SJCRH30 (cell line): ENCODE results near the gene ZNF467. TPM values are rescaled to one million over a fixed set of nuclear protein-coding genes. Genes with fewer than 3 reads are reported as not detected.

Experiments used
- DNase-seq, 2 experiments: peaks; one replicate each; pipeline ENCODE4 v3.0.0-alpha.2; 2015 to 2020
- H3K27ac ChIP-seq: fragments of 250-450 bp; sonication (Bioruptor Pico); 2 replicates; pipeline ENCODE4 v1.5.1; 2020; ENCODE audit warnings: mild to moderate bottlenecking, moderate library complexity
- H3K27me3 ChIP-seq: fragments of 250-450 bp; sonication (Bioruptor Pico); 2 replicates; pipeline ENCODE4 v1.5.1; 2020; ENCODE audit warnings: mild to moderate bottlenecking, moderate library complexity
- H3K36me3 ChIP-seq: fragments of 250-450 bp; sonication (Bioruptor Pico); 2 replicates; pipeline ENCODE4 v1.5.1; 2020; ENCODE audit warnings: mild to moderate bottlenecking, moderate library complexity
- H3K4me1 ChIP-seq: fragments of 250-450 bp; sonication (Bioruptor Pico); 2 replicates; pipeline ENCODE4 v1.5.1; 2020; ENCODE audit warnings: mild to moderate bottlenecking, moderate library complexity
- H3K4me3 ChIP-seq: fragments of 250-450 bp; sonication (Bioruptor Pico); 2 replicates; pipeline ENCODE4 v1.5.1; 2020; ENCODE audit warnings: mild to moderate bottlenecking, moderate library complexity
- H3K9me3 ChIP-seq: fragments of 250-450 bp; sonication (Bioruptor Pico); replicated peaks from 2 replicates; pipeline ENCODE4 v1.5.1; 2020; ENCODE audit warnings: mild to moderate bottlenecking, moderate library complexity
- total RNA-seq: library from RNA; depleted of rRNA; stranded (reverse); fragments of >200 nt; shearing (Covaris generic); gene quantifications from 2 replicates; pipeline ENCODE4 v1.2.3, GENCODE V29; 2014

ZNF467 gene
- total RNA-seq, 1 experiment from 2014 or later: not detected

GRCh38 chr7:149762610-149763009 lies 10.8 kb downstream of the ZNF467 start:
- Histone ChIP-seq H3K9me3 (no peaks in the 10 kb centered on the region), H3K36me3 (no peaks in the 10 kb centered on the region)
- DNase-seq: no peak

GRCh38 chr7:149762089-149762488 lies 11.3 kb downstream of the ZNF467 start:
- peaks cover 18% of the 10 kb centered on the region; the same call in 1 of the 2 replicates for H3K27me3 ChIP-seq
- H3K36me3 ChIP-seq: no peaks in the 10 kb centered on the region
- H3K27ac ChIP-seq: no peak overlapping the region
- no peaks in the 10 kb centered on the region for H3K9me3 ChIP-seq
- DNase-seq: no peak
- H3K4me3 ChIP-seq: no peak overlapping the region
- H3K4me1 ChIP-seq: no peaks in the 10 kb centered on the region

More at GRCh38 chr7:149762610-149763009, 10.8 kb downstream of the ZNF467 start:
- Histone ChIP-seq H3K4me1 (no peaks in the 10 kb centered on the region), H3K27me3 (peaks cover 18% of the 10 kb centered on the region; the same call in 1 of the 2 replicates), H3K4me3 (no peak overlapping the region), H3K27ac (no peak overlapping the region)

GRCh38 chr7:149761307-149761706 lies 12.1 kb downstream of the ZNF467 start:
- Histone ChIP-seq H3K27me3 (peaks cover 12% of the 10 kb centered on the region; the same call in 1 of the 2 replicates), H3K4me3 (no peak overlapping the region), H3K9me3 (no peaks in the 10 kb centered on the region), H3K4me1 (no peaks in the 10 kb centered on the region), H3K36me3 (no peaks in the 10 kb centered on the region), H3K27ac (no peak overlapping the region)
- no peak for DNase-seq

- Histone ChIP-seq H3K27me3 (peaks cover 11% of the 10 kb centered on the region; the same call in 1 of the 2 replicates), H3K4me1 (no peaks in the 10 kb centered on the region), H3K36me3 (no peaks in the 10 kb centered on the region), H3K4me3 (no peak overlapping the region), H3K9me3 (no peaks in the 10 kb centered on the region), H3K27ac (no peak overlapping the region)
- no peak for DNase-seq
These were observed 12.8 kb downstream of the ZNF467 start for GRCh38 chr7:149760538-149760937.

GRCh38 chr7:149759093-149759860 lies 14.1 kb downstream of the ZNF467 start:
- Histone ChIP-seq H3K27ac (no peak overlapping the region), H3K36me3 (no peaks in the 10 kb centered on the region), H3K9me3 (no peaks in the 10 kb centered on the region), H3K27me3 (peaks cover 11% of the 10 kb centered on the region; the same call in 1 of the 2 replicates), H3K4me3 (no peak overlapping the region), H3K4me1 (no peaks in the 10 kb centered on the region)
- no peak for DNase-seq

GRCh38 chr7:149753375-149754233 lies 19.8 kb downstream of the ZNF467 start:
- Histone ChIP-seq H3K4me3 (no peak overlapping the region), H3K36me3 (no peaks in the 10 kb centered on the region), H3K27me3 (no peaks in the 10 kb centered on the region), H3K9me3 (no peaks in the 10 kb centered on the region), H3K27ac (no peak overlapping the region), H3K4me1 (no peaks in the 10 kb centered on the region)
- peak; percentile 45 to 65 for DNase-seq

- Histone ChIP-seq H3K27me3 (no peaks in the 10 kb centered on the region), H3K9me3 (no peaks in the 10 kb centered on the region), H3K4me3 (no peak overlapping the region), H3K36me3 (no peaks in the 10 kb centered on the region), H3K4me1 (no peaks in the 10 kb centered on the region), H3K27ac (no peak overlapping the region)
- DNase-seq: no peak
These were observed 20.7 kb downstream of the ZNF467 start for GRCh38 chr7:149752646-149753045.

GRCh38 chr7:149751043-149751775 lies 22.2 kb downstream of the ZNF467 start:
- no peaks in the 10 kb centered on the region for H3K9me3 ChIP-seq
- H3K4me3 ChIP-seq: no peak overlapping the region
- no peaks in the 10 kb centered on the region for H3K36me3 ChIP-seq
- H3K27me3 ChIP-seq: no peaks in the 10 kb centered on the region
- no peak for DNase-seq
- no peaks in the 10 kb centered on the region for H3K4me1 ChIP-seq
- no peak overlapping the region for H3K27ac ChIP-seq

GRCh38 chr7:149750122-149750845 lies 23.1 kb downstream of the ZNF467 start:
- no peak for DNase-seq

GRCh38 chr7:149748076-149748874 lies 25.1 kb downstream of the ZNF467 start:
- no peaks in the 10 kb centered on the region for H3K4me1 ChIP-seq
- no peak overlapping the region for H3K4me3 ChIP-seq
- no peaks in the 10 kb centered on the region for H3K36me3 ChIP-seq
- H3K27me3 ChIP-seq: no peaks in the 10 kb centered on the region
- no peaks in the 10 kb centered on the region for H3K9me3 ChIP-seq
- DNase-seq: no peak
- H3K27ac ChIP-seq: no peak overlapping the region

More at GRCh38 chr7:149750122-149750845, 23.1 kb downstream of the ZNF467 start:
- Histone ChIP-seq H3K36me3 (no peaks in the 10 kb centered on the region), H3K4me3 (no peak overlapping the region), H3K4me1 (no peaks in the 10 kb centered on the region), H3K27me3 (no peaks in the 10 kb centered on the region), H3K9me3 (no peaks in the 10 kb centered on the region), H3K27ac (no peak overlapping the region)

GRCh38 chr7:149743476-149744255 lies 29.7 kb downstream of the ZNF467 start:
- no peaks in the 10 kb centered on the region; the same call in 1 of the 2 replicates for H3K4me1 ChIP-seq
- no peaks in the 10 kb centered on the region for H3K36me3 ChIP-seq
- H3K27ac ChIP-seq: no peak overlapping the region
- H3K27me3 ChIP-seq: no peaks in the 10 kb centered on the region
- H3K4me3 ChIP-seq: no peak overlapping the region
- no peak for DNase-seq
- H3K9me3 ChIP-seq: no peaks in the 10 kb centered on the region

- no peaks in the 10 kb centered on the region for H3K9me3 ChIP-seq
These were observed 31.2 kb downstream of the ZNF467 start for GRCh38 chr7:149742075-149742701.

More at GRCh38 chr7:149742075-149742701, 31.2 kb downstream of the ZNF467 start:
- DNase-seq: peak; percentile 75 to 88
- H3K4me1 ChIP-seq: no peaks in the 10 kb centered on the region; the same call in 1 of the 2 replicates
- H3K4me3 ChIP-seq: no peak overlapping the region
- H3K36me3 ChIP-seq: no peaks in the 10 kb centered on the region
- no peaks in the 10 kb centered on the region for H3K27me3 ChIP-seq
- H3K27ac ChIP-seq: no peak overlapping the region
